Peyer's patch (tissue), 4 donors: ENCODE data around the gene TAF11L8.
"Not testable (repeated sequence)": the region's sequence is repeated elsewhere in the genome, so short reads cannot be mapped to it uniquely, and the experiment has no call there.

Experiments
- POLR2A ChIP-seq, 2 donors: fragments of 450-650 bp; IDR thresholded peaks; one replicate each; pipeline ENCODE4 v1.5.1; 2017; ENCODE audit warnings: antibody characterized with exemption in 2 of 2, mild to moderate bottlenecking in 2 of 2, moderate library complexity in 2 of 2
- TF ChIP-seq, protein P1 (sequence below), 6 experiments: fragments of 450-650 bp in 4 of 6; fragments of 200-600 bp in 2 of 6; sonication (generic) in 1 of 6; IDR thresholded peaks; one replicate each; pipeline ENCODE4 v1.5.1; 2017 to 2019; ENCODE audit warnings: antibody characterized with exemption in 6 of 6, mild to moderate bottlenecking in 3 of 6, moderate library complexity in 1 of 6

DNA sequence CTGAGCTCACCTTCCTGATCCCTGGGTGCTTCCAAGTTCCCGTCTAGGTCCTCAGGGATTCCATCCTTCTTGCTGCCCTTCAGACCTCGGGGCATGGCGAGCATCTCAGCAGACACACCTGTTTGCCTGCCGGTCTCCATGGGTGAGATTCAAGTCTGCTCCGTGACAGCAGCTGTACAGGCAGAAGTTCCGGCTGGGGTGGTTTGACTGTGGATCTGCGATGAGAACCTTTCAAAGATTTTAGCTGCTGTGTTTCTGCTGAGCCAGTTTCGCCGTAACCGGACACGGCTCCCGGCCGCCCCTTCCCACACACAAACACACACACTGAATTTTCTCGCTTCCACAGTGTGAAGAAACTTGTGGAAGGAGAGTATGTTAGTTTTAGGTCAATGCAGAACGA lies 3.5 kb upstream of the TAF11L8 start, which contains the start of gene TAF11L9:
- TF ChIP-seq, protein P1, sequence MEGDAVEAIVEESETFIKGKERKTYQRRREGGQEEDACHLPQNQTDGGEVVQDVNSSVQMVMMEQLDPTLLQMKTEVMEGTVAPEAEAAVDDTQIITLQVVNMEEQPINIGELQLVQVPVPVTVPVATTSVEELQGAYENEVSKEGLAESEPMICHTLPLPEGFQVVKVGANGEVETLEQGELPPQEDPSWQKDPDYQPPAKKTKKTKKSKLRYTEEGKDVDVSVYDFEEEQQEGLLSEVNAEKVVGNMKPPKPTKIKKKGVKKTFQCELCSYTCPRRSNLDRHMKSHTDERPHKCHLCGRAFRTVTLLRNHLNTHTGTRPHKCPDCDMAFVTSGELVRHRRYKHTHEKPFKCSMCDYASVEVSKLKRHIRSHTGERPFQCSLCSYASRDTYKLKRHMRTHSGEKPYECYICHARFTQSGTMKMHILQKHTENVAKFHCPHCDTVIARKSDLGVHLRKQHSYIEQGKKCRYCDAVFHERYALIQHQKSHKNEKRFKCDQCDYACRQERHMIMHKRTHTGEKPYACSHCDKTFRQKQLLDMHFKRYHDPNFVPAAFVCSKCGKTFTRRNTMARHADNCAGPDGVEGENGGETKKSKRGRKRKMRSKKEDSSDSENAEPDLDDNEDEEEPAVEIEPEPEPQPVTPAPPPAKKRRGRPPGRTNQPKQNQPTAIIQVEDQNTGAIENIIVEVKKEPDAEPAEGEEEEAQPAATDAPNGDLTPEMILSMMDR (IDR thresholded peaks at IDR 0.05) = not testable (repeated sequence)
- TF ChIP-seq POLR2A (IDR thresholded peaks at IDR 0.05) = not testable (repeated sequence)
